Fibroblast of peridontal ligament (primary cell): ENCODE data around the gene PTPRN2.

Source experiments
- DNase-seq: peaks from one replicate; pipeline ENCODE4 v3.0.0-alpha.2; 2010; ENCODE audit errors: extremely low read depth

The PTPRN2 gene

GRCh38 chr7:157979636-157980340, 607.8 kb downstream of the PTPRN2 start:
- DNase-seq, result no peak

GRCh38 chr7:157978766-157979165, 608.9 kb downstream of the PTPRN2 start:
- DNase-seq, result no peak

- no peak for DNase-seq
Measured at GRCh38 chr7:157977717-157978496, 609.7 kb downstream of the PTPRN2 start.

- DNase-seq, result no peak
Measured at GRCh38 chr7:157977306-157977705, 610.3 kb downstream of the PTPRN2 start.

DNA sequence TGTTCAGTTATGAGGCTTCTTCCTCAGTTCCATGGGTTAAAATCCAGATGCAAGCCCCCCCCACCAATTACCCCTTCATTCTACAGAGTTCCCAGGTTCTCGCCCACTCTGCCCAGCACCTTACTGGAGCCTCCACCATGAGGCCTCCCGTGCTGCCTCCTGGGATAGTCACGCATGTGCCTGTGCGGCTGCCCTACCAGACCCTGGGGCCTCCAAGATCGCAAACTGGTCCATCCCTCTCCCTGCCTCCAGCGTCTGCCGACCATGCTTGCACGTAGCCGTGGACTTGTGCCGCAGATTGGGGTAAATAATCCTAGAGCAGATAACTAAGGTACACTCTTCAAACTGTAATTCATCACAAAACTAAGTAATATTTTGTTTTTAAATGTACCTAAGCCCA, 611.2 kb downstream of the PTPRN2 start:
- DNase-seq, result no peak

DNA sequence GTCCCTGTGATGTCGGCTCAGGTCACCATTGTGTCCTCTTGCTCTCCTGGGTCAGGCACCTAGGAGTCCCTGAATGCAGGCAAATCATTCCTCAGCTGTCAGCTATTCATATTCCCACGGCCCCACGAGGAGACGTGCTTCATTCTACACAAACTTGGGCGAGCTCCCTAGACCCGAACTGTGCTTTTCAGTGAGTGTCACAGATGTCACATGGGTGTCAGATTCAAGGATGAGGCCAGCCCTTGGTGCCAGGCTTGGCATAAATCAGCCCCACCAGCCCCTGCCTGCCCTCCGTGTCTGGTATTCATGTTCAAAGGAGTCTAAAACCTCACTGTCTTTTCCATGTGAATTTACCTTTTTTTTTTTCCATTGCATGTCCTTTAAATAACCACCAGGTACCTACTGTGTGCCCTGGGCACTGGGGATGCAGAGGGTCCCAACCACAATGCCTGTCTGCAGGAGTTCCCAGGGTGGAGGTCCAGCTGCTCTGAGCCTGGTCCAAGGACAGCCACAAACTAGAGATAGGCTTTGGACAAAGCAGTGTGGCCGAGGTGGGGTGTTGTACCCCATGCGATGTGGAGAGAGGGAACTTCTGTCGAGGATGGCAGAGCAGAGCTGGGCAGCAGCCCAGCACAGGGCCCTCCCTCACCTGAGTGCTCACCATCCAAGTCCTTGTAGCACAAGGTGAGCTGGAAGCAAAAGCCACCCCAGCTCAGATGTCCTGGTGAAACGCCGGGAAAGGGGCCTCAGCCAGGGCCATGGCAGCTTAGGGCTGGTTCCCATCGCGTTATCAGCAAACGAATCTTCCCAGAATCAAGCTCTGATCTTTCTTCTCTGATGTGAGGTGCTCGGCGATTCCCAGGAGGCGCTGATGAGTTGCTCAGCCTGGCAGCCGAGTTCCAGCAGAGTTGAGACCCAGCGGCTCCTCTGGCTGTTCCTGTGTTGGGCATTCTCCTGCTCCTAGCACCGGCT, 611.9 kb downstream of the PTPRN2 start:
- DNase-seq, result no peak

GRCh38 chr7:157974678-157975230, 612.9 kb downstream of the PTPRN2 start:
- no peak for DNase-seq

- DNase-seq, result no peak
Measured at GRCh38 chr7:157973971-157974677, 613.5 kb downstream of the PTPRN2 start.

DNA sequence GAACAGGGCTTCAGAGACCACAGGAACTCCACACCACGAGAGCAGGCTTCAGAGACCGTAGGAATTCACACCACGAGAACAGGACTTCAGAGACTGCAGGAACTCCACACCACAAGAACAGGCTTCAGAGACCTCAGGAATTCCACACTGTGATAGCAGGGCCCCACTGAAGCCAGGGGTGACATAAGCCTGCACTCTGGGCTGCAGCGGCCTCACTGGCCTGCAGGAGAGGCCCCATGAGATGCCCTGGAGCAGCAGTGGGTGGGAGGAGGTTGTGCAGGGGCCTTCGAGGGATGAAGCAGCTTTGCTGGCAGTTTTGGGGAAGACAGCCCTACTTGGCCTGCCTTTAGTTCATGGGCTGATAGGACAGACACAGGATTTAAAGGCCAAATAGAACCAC, 614.7 kb downstream of the PTPRN2 start:
- no peak for DNase-seq

DNA sequence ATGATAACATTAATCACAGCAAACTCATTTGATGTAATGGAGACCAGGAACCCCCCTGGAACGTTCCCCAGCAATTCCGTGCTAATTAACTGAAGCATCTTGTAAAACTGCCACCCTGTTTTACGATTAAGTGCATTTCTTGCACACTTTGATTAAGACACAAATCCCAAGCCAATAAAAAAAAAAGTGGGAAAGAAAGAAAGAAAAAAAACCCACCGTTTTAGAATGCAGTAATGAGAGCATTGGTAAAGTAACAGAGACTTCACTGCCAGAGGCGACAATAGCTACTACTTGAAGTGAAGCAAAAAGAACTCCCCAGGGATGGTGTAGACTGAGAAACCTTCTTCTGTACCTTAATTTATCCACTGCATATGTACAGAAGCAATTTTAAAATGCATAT, 616.1 kb downstream of the PTPRN2 start:
- DNase-seq, result no peak

GRCh38 chr7:157970744-157971143, 616.9 kb downstream of the PTPRN2 start:
- no peak for DNase-seq

- no peak for DNase-seq
Measured at GRCh38 chr7:157969995-157970394, 617.6 kb downstream of the PTPRN2 start.

GRCh38 chr7:157966490-157966889, 621.1 kb downstream of the PTPRN2 start:
- DNase-seq, result no peak

- no peak for DNase-seq
Measured at GRCh38 chr7:157964521-157964920, 623.1 kb downstream of the PTPRN2 start.

- no peak for DNase-seq
Measured at GRCh38 chr7:157964016-157964415, 623.6 kb downstream of the PTPRN2 start.

DNA sequence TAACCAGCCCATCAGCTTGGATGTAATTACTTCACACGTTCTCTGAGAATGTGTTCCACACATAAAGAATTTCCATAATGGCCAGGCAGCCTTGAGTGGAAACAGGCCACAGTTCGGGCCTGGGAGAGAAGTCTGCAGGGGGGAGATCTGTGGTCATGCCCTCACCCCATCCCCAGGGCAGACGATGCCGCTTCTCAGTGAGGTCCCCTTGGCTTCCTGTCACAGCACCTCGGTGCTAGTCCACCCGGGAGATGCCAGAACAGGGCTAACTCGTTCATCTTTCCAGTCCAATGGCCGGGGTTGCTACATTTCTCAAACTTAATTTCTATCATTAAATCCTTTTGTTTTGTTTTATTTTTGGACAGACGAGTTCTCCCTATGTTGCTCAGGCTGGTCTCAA, 624.1 kb downstream of the PTPRN2 start:
- no peak for DNase-seq

- DNase-seq, result no peak
Measured at GRCh38 chr7:157962458-157963306, 624.9 kb downstream of the PTPRN2 start.

DNA sequence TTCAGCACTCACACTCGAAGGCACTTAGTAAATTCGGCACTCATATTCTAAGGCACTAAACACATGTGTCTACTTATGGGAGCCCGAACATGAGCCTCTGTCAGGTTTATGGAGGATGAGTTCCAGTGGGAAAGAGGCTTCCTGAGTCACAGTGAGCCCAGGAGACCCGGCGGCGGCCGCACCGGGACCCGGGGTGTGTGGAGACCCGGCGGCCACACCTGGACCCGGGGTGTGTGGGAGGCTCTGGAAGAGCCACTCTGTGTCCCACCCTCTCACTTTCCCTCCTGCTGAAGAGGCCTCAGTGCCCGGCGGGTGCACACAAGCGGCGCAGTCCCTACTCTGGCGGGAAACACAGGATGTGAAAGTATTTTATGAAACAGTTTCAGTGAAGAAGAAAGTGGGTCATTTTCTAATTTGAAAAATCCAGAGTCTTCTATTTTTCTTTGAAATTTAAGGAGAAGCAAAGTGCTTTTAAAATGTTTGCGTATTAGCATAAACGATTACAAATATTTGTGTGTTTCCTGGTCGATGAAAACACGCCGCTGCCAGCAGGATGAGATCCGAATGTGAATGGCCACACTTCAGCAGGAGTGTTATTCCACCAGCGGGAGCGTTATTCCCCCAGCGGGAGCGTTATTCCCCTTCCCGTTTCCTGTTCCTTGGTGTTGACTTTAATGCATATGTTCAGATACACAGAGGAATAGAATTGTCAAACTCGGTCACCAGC, 625.7 kb downstream of the PTPRN2 start:
- no peak for DNase-seq

DNA sequence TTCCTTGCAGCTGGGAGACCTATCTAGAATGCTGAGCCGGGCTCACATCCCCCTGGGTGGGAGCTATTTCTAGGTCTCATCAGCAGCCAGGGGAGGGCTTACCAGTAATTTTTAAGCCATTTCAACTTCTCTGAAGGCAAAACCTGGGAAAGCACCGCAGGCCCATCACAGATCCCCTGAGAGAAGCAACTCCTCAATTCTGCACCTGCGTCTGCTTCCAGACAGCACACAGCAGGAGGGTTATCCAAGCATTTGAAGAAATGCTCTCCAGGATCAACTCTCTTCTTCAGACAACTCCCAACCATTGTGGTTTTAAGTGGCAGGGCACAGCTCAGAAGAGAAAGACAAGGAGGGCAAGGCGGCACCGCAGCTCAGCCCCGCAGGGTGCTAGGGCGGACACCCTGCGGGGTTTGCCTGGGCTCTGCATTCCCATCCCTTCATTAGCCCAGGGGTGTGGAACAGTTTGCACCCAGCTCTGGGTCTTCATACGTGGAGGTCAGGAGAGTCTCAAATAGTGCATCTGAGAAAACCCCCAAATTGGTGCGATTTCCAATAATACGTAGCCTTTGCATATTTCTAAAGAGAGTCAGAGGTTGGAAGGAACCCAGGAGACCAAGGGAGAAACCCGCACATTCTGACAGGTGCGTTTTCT, 632.1 kb downstream of the PTPRN2 start:
- DNase-seq, result no peak
